H1 (cell line): Measurements from ENCODE around the gene ADPRHL1. TPM values are rescaled to one million over a fixed set of nuclear protein-coding genes. Genes with fewer than 3 reads are reported as not detected.

Source experiments
- CTCF ChIA-PET: fragments of 300-600 bp; sonication (Branson Sonifier 250); formaldehyde crosslinking; loops from one replicate; lab custom pipeline; 2021; ENCODE audit not compliant: partially characterized antibody; lab: Charles Lee
- POLR2A ChIA-PET: fragments of 300-600 bp; sonication (Branson Sonifier 250); formaldehyde crosslinking; loops from one replicate; lab custom pipeline; 2021; ENCODE audit warnings: inconsistent platforms; ENCODE audit not compliant: partially characterized antibody; lab: Charles Lee
- DNase-seq, 2 experiments: peaks; one replicate each; pipeline versions ENCODE4 v3.0.0 to v3.0.0-alpha.2; 2010 to 2022; ENCODE audit warnings: low spot score in 2 of 2, low read depth in 1 of 2, mixed read lengths in 1 of 2
- FAIRE-seq: peaks from 2 replicates; lab custom pipeline; 2011; peaks lifted over from hg19 to GRCh38; lab: Jason Lieb, UNC
- H2AFZ ChIP-seq: 2 replicates; pipeline ENCODE4 v1.8.1; 2012; ENCODE audit warnings: low read length, inconsistent platforms
- H2AK5ac ChIP-seq: 2 replicates; pipeline ENCODE4 v1.6.1; 2013; ENCODE audit warnings: low read depth, low read length
- H2BK120ac ChIP-seq: replicated peaks from 2 replicates; pipeline ENCODE3; 2013; ENCODE audit warnings: low read depth, low read length, inconsistent platforms
- H2BK12ac ChIP-seq: 2 replicates; pipeline ENCODE4 v1.6.1; 2013; ENCODE audit warnings: low read depth, low read length
- H2BK15ac ChIP-seq: 2 replicates; pipeline ENCODE4 v1.6.1; 2013; ENCODE audit warnings: low read length
- H2BK20ac ChIP-seq: 2 replicates; pipeline ENCODE4 v1.6.1; 2013; ENCODE audit warnings: low read length
- H2BK5ac ChIP-seq: 2 replicates; pipeline ENCODE4 v1.6.1; 2013; ENCODE audit warnings: low read depth, low read length
- H3K14ac ChIP-seq: 2 replicates; pipeline ENCODE4 v1.6.1; 2013; ENCODE audit warnings: inconsistent platforms; ENCODE audit not compliant: insufficient read length
- H3K18ac ChIP-seq: 2 replicates; pipeline ENCODE4 v1.6.1; 2013; ENCODE audit warnings: low read length; ENCODE audit errors: extremely low read depth
- H3K23ac ChIP-seq: 2 replicates; pipeline ENCODE4 v1.6.1; 2013; ENCODE audit warnings: inconsistent platforms; ENCODE audit not compliant: insufficient read length
- H3K23me2 ChIP-seq: 2 replicates; pipeline ENCODE4 v1.6.1; 2013; ENCODE audit warnings: low read depth, low read length
- H3K27ac ChIP-seq: 2 replicates; pipeline ENCODE4 v1.6.1; 2011; ENCODE audit warnings: low read depth, low read length, inconsistent platforms
- H3K27me3 ChIP-seq, 4 experiments: replicated peaks in 1 of 4; 1 replicate in 1 of 4; 2 replicates in 3 of 4; pipeline versions ENCODE4 v1.6.1 to v1.8.1; 2011 to 2013; ENCODE audit warnings: low read length in 3 of 4, mild to moderate bottlenecking in 3 of 4, inconsistent platforms in 2 of 4, mixed read lengths in 2 of 4, moderate library complexity in 1 of 4; ENCODE audit not compliant: control insufficient read depth in 3 of 4, insufficient read depth in 3 of 4; ENCODE audit errors: extremely low read depth in 1 of 4
- H3K36me3 ChIP-seq, 4 experiments: 2 replicates each; pipeline versions ENCODE4 v1.6.1 to v1.8.1; 2011 to 2013; ENCODE audit warnings: mild to moderate bottlenecking in 4 of 4, low read length in 3 of 4, moderate library complexity in 2 of 4, control low read depth in 1 of 4, inconsistent platforms in 1 of 4; ENCODE audit not compliant: insufficient read depth in 4 of 4, control insufficient read depth in 2 of 4
- H3K4ac ChIP-seq: replicated peaks from 2 replicates; pipeline ENCODE3; 2013; ENCODE audit warnings: low read length, low read depth, mixed read lengths, inconsistent platforms; ENCODE audit not compliant: insufficient read length
- H3K4me1 ChIP-seq, 4 experiments: replicated peaks in 1 of 4; 1 replicate in 1 of 4; 2 replicates in 3 of 4; pipeline versions ENCODE4 v1.6.1 to v1.8.1; 2011 to 2013; ENCODE audit warnings: low read length in 3 of 4, inconsistent platforms in 2 of 4, mixed read lengths in 1 of 4; ENCODE audit not compliant: insufficient read depth in 4 of 4, control insufficient read depth in 3 of 4
- H3K4me2 ChIP-seq, 2 experiments: 2 replicates each; pipeline versions ENCODE4 v1.6.1 to v1.8.1; 2011 to 2013; ENCODE audit warnings: low read depth in 2 of 2, low read length in 2 of 2, control low read depth in 1 of 2, inconsistent platforms in 1 of 2, mild to moderate bottlenecking in 1 of 2; ENCODE audit not compliant: insufficient read depth in 1 of 2
- H3K4me3 ChIP-seq, 4 experiments: fragments of 200-600, 300-600 bp in 1 of 4; sonication (generic), shearing (Covaris generic), sonication (Bioruptor Twin) in 1 of 4; 2 replicates each; pipeline versions ENCODE4 v1.5.1 to v1.8.1; 2011 to 2016; ENCODE audit warnings: low read length in 4 of 4, low read depth in 3 of 4, control low read depth in 2 of 4, inconsistent platforms in 2 of 4, mild to moderate bottlenecking in 2 of 4, mixed read lengths in 1 of 4, moderate library complexity in 1 of 4; ENCODE audit not compliant: insufficient read depth in 2 of 4; ENCODE audit errors: extremely low read depth in 1 of 4
- H3K56ac ChIP-seq: replicated peaks from 2 replicates; pipeline ENCODE3; 2013; ENCODE audit warnings: low read depth, mild to moderate bottlenecking, mixed read lengths, low read length, inconsistent platforms; ENCODE audit not compliant: insufficient read length
- H3K79me1 ChIP-seq: 2 replicates; pipeline ENCODE4 v1.6.1; 2013; ENCODE audit warnings: low read depth, low read length, control low read depth
- H3K79me2 ChIP-seq, 2 experiments: 2 replicates each; pipeline versions ENCODE4 v1.6.1 to v1.8.1; 2012 to 2013; ENCODE audit warnings: low read length in 2 of 2, mild to moderate bottlenecking in 2 of 2, inconsistent platforms in 1 of 2; ENCODE audit not compliant: insufficient read depth in 2 of 2, control insufficient read depth in 1 of 2
- H3K9ac ChIP-seq, 4 experiments: replicated peaks in 1 of 4; 1 replicate in 1 of 4; 2 replicates in 3 of 4; pipeline versions ENCODE4 v1.6.1 to v1.8.1; 2011 to 2013; ENCODE audit warnings: low read depth in 3 of 4, low read length in 3 of 4, control low read depth in 2 of 4, mild to moderate bottlenecking in 2 of 4, moderate library complexity in 2 of 4, inconsistent platforms in 1 of 4; ENCODE audit errors: extremely low read depth in 1 of 4
- H3K9me3 ChIP-seq, 2 experiments: 2 replicates each; pipeline versions ENCODE4 v1.6.1 to v1.8.1; 2012 to 2013; ENCODE audit warnings: mild to moderate bottlenecking in 2 of 2, moderate library complexity in 2 of 2, control low read depth in 1 of 2, inconsistent platforms in 1 of 2, low read depth in 1 of 2, low read length in 1 of 2, mixed read lengths in 1 of 2; ENCODE audit not compliant: insufficient read depth in 2 of 2
- H4K20me1 ChIP-seq, 2 experiments: replicated peaks in 1 of 2; 2 replicates each; pipeline versions ENCODE3 to v1.8.1; 2011 to 2013; ENCODE audit warnings: inconsistent platforms in 2 of 2, low read length in 2 of 2, mild to moderate bottlenecking in 1 of 2; ENCODE audit not compliant: insufficient read depth in 2 of 2, control insufficient read depth in 1 of 2
- H4K5ac ChIP-seq: 2 replicates; pipeline ENCODE4 v1.6.1; 2013; ENCODE audit warnings: low read length, low read depth, mixed read lengths, inconsistent platforms; ENCODE audit not compliant: insufficient read length
- H4K8ac ChIP-seq: 2 replicates; pipeline ENCODE4 v1.8.0; 2013; ENCODE audit warnings: mild to moderate bottlenecking, moderate library complexity, low read length, inconsistent platforms; ENCODE audit not compliant: insufficient read depth; ENCODE audit errors: extremely low read depth
- H4K91ac ChIP-seq: replicated peaks from 2 replicates; pipeline ENCODE3; 2013; ENCODE audit warnings: low read length, mixed read lengths, inconsistent platforms; ENCODE audit not compliant: insufficient read length
- BACH1 ChIP-seq: IDR thresholded peaks from 2 replicates; pipeline ENCODE4 v1.6.1; 2012; ENCODE audit warnings: low read length, improper control_type of control experiment
- CBX8 ChIP-seq: fragments of 300-800, 300-1000 bp; sonication (generic); IDR thresholded peaks from 2 replicates; pipeline ENCODE4 v1.7.1; 2016; ENCODE audit warnings: low read depth, low read length, borderline replicate concordance
- GABPA ChIP-seq: IDR thresholded peaks from 2 replicates; pipeline ENCODE4 v1.6.1; 2011; ENCODE audit warnings: mild to moderate bottlenecking, low read length, moderate library complexity, borderline replicate concordance; ENCODE audit not compliant: insufficient read depth
- PHF8 ChIP-seq: fragments of 200-600 bp; sonication (generic); conservative IDR thresholded peaks from 2 replicates; pipeline ENCODE4 v1.7.1; 2012; ENCODE audit warnings: low read depth, mild to moderate bottlenecking, inconsistent platforms, low read length, moderate library complexity
- RAD21 ChIP-seq, 2 experiments: IDR thresholded peaks in 1 of 2; conservative IDR thresholded peaks in 1 of 2; 2 replicates each; pipeline ENCODE4 v1.6.1; 2011; ENCODE audit warnings: low read depth in 2 of 2, low read length in 2 of 2, improper control_type of control experiment in 1 of 2, inconsistent platforms in 1 of 2, mild to moderate bottlenecking in 1 of 2, moderate library complexity in 1 of 2
- WGBS, 2 experiments: shearing (Covaris generic) in 1 of 2; methylation state at CpG; one replicate each; pipeline versions ENCODE4 v1.1.6 to v1.1.7; 2013 to 2015; ENCODE audit warnings: low lambda C conversion rate in 2 of 2, mixed read lengths in 2 of 2, inconsistent platforms in 1 of 2, low coverage in 1 of 2, missing lambda C conversion rate in 1 of 2; ENCODE audit not compliant: insufficient replicate concordance in 2 of 2, insufficient coverage in 1 of 2, insufficient read length in 1 of 2; ENCODE audit errors: extremely low coverage in 1 of 2, missing lambda C conversion rate in 1 of 2; 5-methylcytosine and 5-hydroxymethylcytosine counted together
- polyA plus RNA-seq, 7 experiments: library from polyadenylated mRNA; depleted of rRNA in 3 of 7; stranded (reverse) in 5 of 7; unstranded in 2 of 7; fragments of >200 nt in 5 of 7; fragments of 200-250 nt in 2 of 7; gene quantifications; 1 replicate in 5 of 7; 2 replicates in 1 of 7; 4 replicates in 1 of 7; pipeline versions ENCODE4 v1.2.1 to v1.2.3, GENCODE V29; 2011 to 2013; ENCODE audit warnings: missing spikeins in 2 of 7, mixed read lengths in 2 of 7
- total RNA-seq: library from RNA; stranded (reverse); fragmentation: NEBNext Ultra II Directional; extraction: Animal tissue kit (Norgen Biotek cat#: 25700); gene quantifications from 2 replicates; pipeline ENCODE4 v1.2.1, GENCODE V29; 2021

The ADPRHL1 gene
- total and polyA plus RNA-seq, 2 of the 8 experiments (the other 6 are each of a cell fraction or from before 2014, with no cell fraction given), result 0.74 to 1.7 TPM

- FAIRE-seq, result no peak
- CTCF ChIA-PET, result interaction anchor here (1.0 to 4.2 kb wide), 3 partner anchors 10 to 29 kb away, joined by 3 to 25 read pairs (median 18); no protein-coding TSS in a partner anchor
- POLR2A ChIA-PET, result interaction anchor here (0.6 kb wide), 1 partner anchor 33 kb away, joined by 4 read pairs; no protein-coding TSS in a partner anchor
Measured at GRCh38 chr13:113460599-113460998, 7.3 kb upstream of the ADPRHL1 start.

More at GRCh38 chr13:113460599-113460998, 7.3 kb upstream of the ADPRHL1 start:
- no peak overlapping the region for H2AFZ ChIP-seq
- no peaks in the 10 kb centered on the region for H3K9me3 ChIP-seq
- no peak overlapping the region for H3K27ac ChIP-seq
- H3K4me2 ChIP-seq, result no peak overlapping the region
- H3K36me3 ChIP-seq, result peaks cover 17 to 72% (median 42%) of the 10 kb centered on the region in 4 experiments
- H3K79me1 ChIP-seq, result peaks cover 2% of the 10 kb centered on the region; the same call in 1 of the 2 replicates
- H2AK5ac ChIP-seq, result no peak overlapping the region
- H2BK12ac ChIP-seq, result no peak overlapping the region
- no peak overlapping the region for H4K8ac ChIP-seq
- TF ChIP-seq GABPA (no peak), CBX8 (no peak), RAD21 (IDR thresholded peaks at IDR 0.05 in 1 of 2, conservative IDR thresholded peaks at IDR 0.05 in 1 of 2; ENCODE audit: low read depth in 2 of 2, low read length in 2 of 2) (no peak), PHF8 (no peak), BACH1 (no peak)
- H3K18ac ChIP-seq, result no peak overlapping the region
- H4K20me1 ChIP-seq, result peaks cover 2 to 18% of the 10 kb centered on the region in 2 experiments
- H3K9ac ChIP-seq, result no peak overlapping the region
- H3K23me2 ChIP-seq, result no peaks in the 10 kb centered on the region
- no peak overlapping the region for H4K91ac ChIP-seq
- H3K79me2 ChIP-seq, result no peaks in the 10 kb centered on the region; a peak in 1 of 4 replicates
- H4K5ac ChIP-seq, result no peak overlapping the region
- no peak overlapping the region for H3K4ac ChIP-seq
- H3K56ac ChIP-seq, result no peak overlapping the region
- H2BK15ac ChIP-seq, result no peak overlapping the region
- H3K23ac ChIP-seq, result no peak overlapping the region
- no peaks in the 10 kb centered on the region; a peak in 1 of 7 replicates for H3K4me1 ChIP-seq
- no peak overlapping the region for H3K4me3 ChIP-seq
- no peak overlapping the region for H3K14ac ChIP-seq
- WGBS, 2 experiments, result 90% methylated on average over 14 of the region's 14 CpGs; no CpG with 5 or more reads in 1 of the 2 experiments
- DNase-seq, result no peak
- H3K27me3 ChIP-seq, result no peaks in the 10 kb centered on the region
- no peak overlapping the region for H2BK5ac ChIP-seq
- no peak overlapping the region for H2BK120ac ChIP-seq
- H2BK20ac ChIP-seq, result no peak overlapping the region
